Subcutaneous adipose tissue (tissue), 4 donors: Measurements from ENCODE around the gene SRGAP3. TPM values are rescaled to one million over a fixed set of nuclear protein-coding genes. Genes with fewer than 3 reads are reported as not detected.

Experiments used
- CTCF ChIP-seq: fragments of 450-650 bp; IDR thresholded peaks from one replicate; pipeline ENCODE4 v1.5.1; 2016; ENCODE audit warnings: low read depth, mild to moderate bottlenecking, control low read depth, antibody characterized with exemption, moderate library complexity
- total RNA-seq, 4 donors: library from RNA; depleted of rRNA; stranded (reverse); fragments of >200 nt; gene quantifications; one replicate each; pipeline ENCODE4 v1.1.0, GENCODE V29; 2016

Gene SRGAP3
- total RNA-seq, 4 donors from 2014 or later: 1.6 to 14.1 (median 8.9) TPM

GRCh38 chr3:9231937-9232336, 17.5 kb downstream of the SRGAP3 start:
- TF ChIP-seq CTCF: no peak

GRCh38 chr3:9231471-9231870, 18.0 kb downstream of the SRGAP3 start:
- TF ChIP-seq CTCF: no peak

- TF ChIP-seq CTCF: no peak
Measured at GRCh38 chr3:9231006-9231405, 18.4 kb downstream of the SRGAP3 start.

- TF ChIP-seq CTCF: no peak
Measured at GRCh38 chr3:9230596-9230995, 18.9 kb downstream of the SRGAP3 start.

GRCh38 chr3:9229879-9230278, 19.6 kb downstream of the SRGAP3 start:
- TF ChIP-seq CTCF: no peak

- TF ChIP-seq CTCF: no peak
Measured at GRCh38 chr3:9229325-9229724, 20.1 kb downstream of the SRGAP3 start.

GRCh38 chr3:9226326-9226725, 23.1 kb downstream of the SRGAP3 start:
- no peak for TF ChIP-seq CTCF
